ENCODE measurements around the gene DLX3.
"Not testable (repeated sequence)": the region's sequence is repeated elsewhere in the genome, so short reads cannot be mapped to it uniquely, and the experiment has no call there.

DLX3 gene

GRCh38 chr17:49995055-49995738 is at the start of gene DLX3:
Gene DLX3, minus strand, starts transcription at chr17:49995224. Its CDS starts 226 bp downstream, at chr17:49994998.
- no peak for FAIRE-seq

GRCh38 chr17:50044483-50044882 is 49.5 kb upstream of the DLX3 start:
- no peak for FAIRE-seq

GRCh38 chr17:50043290-50044148 is 48.5 kb upstream of the DLX3 start:
- no peak for FAIRE-seq

- no peak for FAIRE-seq
Measured at GRCh38 chr17:50042211-50042610, 47.2 kb upstream of the DLX3 start.

- not testable (repeated sequence) for FAIRE-seq
Measured at GRCh38 chr17:50040496-50040895, 45.5 kb upstream of the DLX3 start.

GRCh38 chr17:50039058-50039457 is 44.0 kb upstream of the DLX3 start:
- FAIRE-seq: no peak

GRCh38 chr17:50037321-50038107 is 42.5 kb upstream of the DLX3 start:
- FAIRE-seq: no peak

- FAIRE-seq: no peak
Measured at GRCh38 chr17:50036455-50037261, 41.6 kb upstream of the DLX3 start.

- FAIRE-seq: no peak
Measured at GRCh38 chr17:50035945-50036344, 40.9 kb upstream of the DLX3 start.

- FAIRE-seq: no peak
Measured at GRCh38 chr17:50035421-50035879, 40.4 kb upstream of the DLX3 start.

GRCh38 chr17:50034498-50035364 is 39.7 kb upstream of the DLX3 start:
- FAIRE-seq: no peak

- no peak for FAIRE-seq
Measured at GRCh38 chr17:50033316-50033715, 38.3 kb upstream of the DLX3 start.

- FAIRE-seq: no peak
Measured at GRCh38 chr17:50029185-50029584, 34.2 kb upstream of the DLX3 start.

GRCh38 chr17:50028736-50029120 is 33.7 kb upstream of the DLX3 start:
- no peak for FAIRE-seq

GRCh38 chr17:50027881-50028735 is 33.1 kb upstream of the DLX3 start:
- FAIRE-seq: no peak

GRCh38 chr17:50027172-50027880 is 32.3 kb upstream of the DLX3 start:
- no peak for FAIRE-seq

- no peak for FAIRE-seq
Measured at GRCh38 chr17:50026837-50027171, 31.8 kb upstream of the DLX3 start.

GRCh38 chr17:50026046-50026675 is 31.1 kb upstream of the DLX3 start:
- no peak for FAIRE-seq

- no peak for FAIRE-seq
Measured at GRCh38 chr17:50024808-50025207, 29.8 kb upstream of the DLX3 start.
